Keratinocyte (primary cell): ENCODE data around the gene CACNA2D2. TPM values are rescaled to one million over a fixed set of nuclear protein-coding genes. Genes with fewer than 3 reads are reported as not detected.

Experiments
- DNase-seq: peaks from one replicate; pipeline ENCODE4 v3.0.0-alpha.2; 2011; ENCODE audit warnings: low read depth, missing footprints, low spot score
- FAIRE-seq: peaks from 2 replicates; lab custom pipeline; 2011; peaks lifted over from hg19 to GRCh38; lab: Jason Lieb, UNC
- H2AFZ ChIP-seq: 2 replicates; pipeline ENCODE4 v1.6.0; 2012; ENCODE audit warnings: low read length, control low read depth, inconsistent platforms; ENCODE audit not compliant: control insufficient read depth
- H3K27ac ChIP-seq: 2 replicates; pipeline ENCODE4 v1.5.1; 2011; ENCODE audit warnings: low read length; ENCODE audit not compliant: control insufficient read depth, insufficient read depth
- H3K27me3 ChIP-seq: 3 replicates; pipeline ENCODE4 v1.6.0; 2011; ENCODE audit warnings: low read length; ENCODE audit not compliant: control insufficient read depth, insufficient read depth; ENCODE audit errors: extremely low read depth
- H3K36me3 ChIP-seq, 2 experiments: 2 replicates in 1 of 2; 3 replicates in 1 of 2; pipeline ENCODE4 v1.5.1; 2011; ENCODE audit warnings: low read length in 2 of 2, mild to moderate bottlenecking in 1 of 2; ENCODE audit not compliant: control insufficient read depth in 2 of 2, insufficient read depth in 2 of 2; ENCODE audit errors: extremely low read depth in 1 of 2
- H3K4me1 ChIP-seq: 3 replicates; pipeline ENCODE4 v1.5.1; 2011; ENCODE audit warnings: low read length; ENCODE audit not compliant: control insufficient read depth, insufficient read depth; ENCODE audit errors: extremely low read depth
- H3K4me2 ChIP-seq: 3 replicates; pipeline ENCODE4 v1.6.0; 2011; ENCODE audit warnings: low read depth, low read length; ENCODE audit not compliant: control insufficient read depth, insufficient read depth; ENCODE audit errors: extremely low read depth
- H3K4me3 ChIP-seq, 3 experiments: fragments of 200-600 bp in 1 of 3; sonication (generic) in 1 of 3; 2 replicates in 2 of 3; 3 replicates in 1 of 3; pipeline ENCODE4 v1.5.1; 2011 to 2016; ENCODE audit warnings: low read length in 3 of 3, mild to moderate bottlenecking in 3 of 3, control low read depth in 2 of 3, inconsistent platforms in 1 of 3, low read depth in 1 of 3, mixed read lengths in 1 of 3, mixed run types in 1 of 3, moderate library complexity in 1 of 3; ENCODE audit not compliant: control insufficient read depth in 2 of 3, insufficient read depth in 2 of 3; ENCODE audit errors: extremely low read depth in 1 of 3
- H3K79me2 ChIP-seq: 2 replicates; pipeline ENCODE4 v1.6.0; 2012; ENCODE audit warnings: low read length; ENCODE audit not compliant: control insufficient read depth, insufficient read depth
- H3K9ac ChIP-seq: 3 replicates; pipeline ENCODE4 v1.6.0; 2011; ENCODE audit warnings: low read length; ENCODE audit not compliant: control insufficient read depth, insufficient read depth; ENCODE audit errors: extremely low read depth
- H3K9me1 ChIP-seq: 3 replicates; pipeline ENCODE4 v1.6.0; 2011; ENCODE audit warnings: low read length; ENCODE audit not compliant: control insufficient read depth, insufficient read depth; ENCODE audit errors: extremely low read depth
- H3K9me3 ChIP-seq: 2 replicates; pipeline ENCODE4 v1.5.1; 2012; ENCODE audit warnings: low read depth, low read length; ENCODE audit not compliant: control insufficient read depth
- H4K20me1 ChIP-seq: 3 replicates; pipeline ENCODE4 v1.6.0; 2011; ENCODE audit warnings: low read length; ENCODE audit not compliant: control insufficient read depth, insufficient read depth; ENCODE audit errors: extremely low read depth
- EZH2 ChIP-seq: IDR thresholded peaks from one replicate; pipeline ENCODE4 v1.6.1; 2012; ENCODE audit warnings: inconsistent platforms, mild to moderate bottlenecking, low read length, moderate library complexity
- dilution Hi-C: fragments of 300-500 bp; cut with MboI; formaldehyde crosslinking; loops from one replicate; pipeline ENCODE4 v1.7.0; 2020; ENCODE audit warnings: low sequenced_read_pairs; ENCODE audit not compliant: extremely low pct_ligation_motif_present
- polyA plus RNA-seq, 5 experiments: library from polyadenylated mRNA; depleted of rRNA in 3 of 5; stranded (reverse) in 3 of 5; stranded (forward) in 1 of 5; unstranded in 1 of 5; fragments of >200 nt; gene quantifications; 1 replicate in 1 of 5; 2 replicates in 3 of 5; 3 replicates in 1 of 5; pipeline versions ENCODE4 v1.2.1 to v1.2.3, GENCODE V29; 2011 to 2012; ENCODE audit warnings: missing spikeins in 2 of 5, low read depth in 1 of 5, low replicate concordance in 1 of 5
- TF ChIP-seq, protein P1 (sequence below), 3 experiments: IDR thresholded peaks in 1 of 3; conservative IDR thresholded peaks in 1 of 3; optimal IDR thresholded peaks in 1 of 3; 2 replicates in 2 of 3; 3 replicates in 1 of 3; pipeline versions ENCODE3 to v1.5.1; 2011; ENCODE audit warnings: low read length in 3 of 3, mild to moderate bottlenecking in 3 of 3, moderate library complexity in 2 of 3, control low read depth in 1 of 3, inconsistent platforms in 1 of 3; ENCODE audit not compliant: insufficient read depth in 2 of 3; ENCODE audit errors: extremely low read depth in 1 of 3

CACNA2D2 gene
- polyA plus RNA-seq, 1 donor (not counting 4 experiments of a cell fraction or from before 2014, with no cell fraction given), result 0.04 TPM

DNA sequence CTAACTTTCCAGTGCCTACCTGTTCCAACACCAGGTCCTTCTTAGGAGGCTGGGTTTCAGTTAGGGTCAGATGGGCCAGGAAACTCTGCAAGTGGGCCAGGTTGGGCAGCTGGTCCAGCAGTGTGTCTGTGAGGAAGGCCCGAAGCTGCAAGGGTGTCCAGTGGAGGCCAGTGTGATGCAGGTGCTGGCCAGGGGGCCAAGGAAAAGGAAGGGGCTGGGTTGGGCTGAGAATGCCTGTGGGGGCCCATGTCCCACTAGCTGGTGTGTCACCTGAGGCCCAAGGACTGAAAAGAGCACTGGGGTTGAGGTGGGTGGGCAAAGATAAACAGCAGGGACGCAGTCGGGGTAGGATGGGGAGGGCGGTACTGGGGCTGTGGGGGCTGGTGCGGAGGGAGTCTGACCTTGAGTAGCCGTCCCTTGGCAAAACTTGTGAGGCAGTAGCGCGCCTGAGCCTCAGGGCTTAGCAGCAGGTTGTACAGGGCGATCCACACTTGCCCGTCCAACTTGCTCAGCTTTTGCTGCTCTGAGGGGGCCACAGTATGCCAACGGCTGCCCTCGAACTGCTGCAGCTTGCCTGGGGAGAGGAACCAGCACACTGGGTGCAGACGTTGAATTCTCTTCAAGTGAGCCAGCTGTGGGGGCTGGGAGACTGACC is 161.3 kb downstream of the CACNA2D2 start:
- Histone ChIP-seq H3K4me1 (peaks cover 36% of the 10 kb centered on the region), H3K4me2 (no peak overlapping the region), H3K36me3 (no peaks in the 10 kb centered on the region), H3K4me3 (no peak overlapping the region), H2AFZ (no peak overlapping the region), H3K27ac (no peak overlapping the region), H4K20me1 (no peaks in the 10 kb centered on the region), H3K27me3 (no peaks in the 10 kb centered on the region), H3K79me2 (peaks cover 6% of the 10 kb centered on the region), H3K9me1 (no peaks in the 10 kb centered on the region), H3K9ac (no peak overlapping the region), H3K9me3 (no peaks in the 10 kb centered on the region)
- no peak for DNase-seq
- TF ChIP-seq EZH2, result no peak
- TF ChIP-seq, protein P1, sequence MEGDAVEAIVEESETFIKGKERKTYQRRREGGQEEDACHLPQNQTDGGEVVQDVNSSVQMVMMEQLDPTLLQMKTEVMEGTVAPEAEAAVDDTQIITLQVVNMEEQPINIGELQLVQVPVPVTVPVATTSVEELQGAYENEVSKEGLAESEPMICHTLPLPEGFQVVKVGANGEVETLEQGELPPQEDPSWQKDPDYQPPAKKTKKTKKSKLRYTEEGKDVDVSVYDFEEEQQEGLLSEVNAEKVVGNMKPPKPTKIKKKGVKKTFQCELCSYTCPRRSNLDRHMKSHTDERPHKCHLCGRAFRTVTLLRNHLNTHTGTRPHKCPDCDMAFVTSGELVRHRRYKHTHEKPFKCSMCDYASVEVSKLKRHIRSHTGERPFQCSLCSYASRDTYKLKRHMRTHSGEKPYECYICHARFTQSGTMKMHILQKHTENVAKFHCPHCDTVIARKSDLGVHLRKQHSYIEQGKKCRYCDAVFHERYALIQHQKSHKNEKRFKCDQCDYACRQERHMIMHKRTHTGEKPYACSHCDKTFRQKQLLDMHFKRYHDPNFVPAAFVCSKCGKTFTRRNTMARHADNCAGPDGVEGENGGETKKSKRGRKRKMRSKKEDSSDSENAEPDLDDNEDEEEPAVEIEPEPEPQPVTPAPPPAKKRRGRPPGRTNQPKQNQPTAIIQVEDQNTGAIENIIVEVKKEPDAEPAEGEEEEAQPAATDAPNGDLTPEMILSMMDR (optimal IDR thresholded peaks at IDR 0.05 in 1 of 3, IDR thresholded peaks at IDR 0.05 in 1 of 3, conservative IDR thresholded peaks at IDR 0.05 in 1 of 3; ENCODE audit: extremely low read depth in 1 of 3, insufficient read depth in 2 of 3, low read length in 3 of 3), result no peak
- dilution Hi-C loops, result no loop called here
- no peak for FAIRE-seq

DNA sequence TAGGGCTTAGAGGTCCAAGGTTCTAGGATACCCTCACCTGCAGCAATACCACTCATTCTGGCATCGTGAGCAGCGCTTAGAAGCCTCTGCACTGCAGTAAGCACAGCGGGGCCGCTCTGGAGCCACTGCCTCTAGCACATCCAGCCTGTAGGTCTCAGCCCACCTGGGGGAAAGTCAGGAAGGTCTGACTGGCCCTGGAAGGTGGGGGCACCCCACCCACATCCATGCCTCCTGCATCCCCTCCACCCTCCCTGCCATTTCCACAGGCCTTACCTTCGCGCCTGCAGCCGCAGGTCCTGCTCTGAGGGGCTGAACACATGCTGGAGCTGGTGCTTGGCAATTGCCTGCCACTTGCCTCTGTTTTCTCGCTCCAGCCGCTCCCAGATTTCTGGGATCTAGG is 161.9 kb downstream of the CACNA2D2 start:
- FAIRE-seq, result no peak
- DNase-seq, result no peak
- TF ChIP-seq, protein P1 (optimal IDR thresholded peaks at IDR 0.05 in 1 of 3, IDR thresholded peaks at IDR 0.05 in 1 of 3, conservative IDR thresholded peaks at IDR 0.05 in 1 of 3; ENCODE audit: extremely low read depth in 1 of 3, insufficient read depth in 2 of 3, low read length in 3 of 3), result no peak
- TF ChIP-seq EZH2, result no peak
- Histone ChIP-seq H3K27ac (no peak overlapping the region), H3K36me3 (no peaks in the 10 kb centered on the region), H3K79me2 (peaks cover 10% of the 10 kb centered on the region), H3K9ac (no peak overlapping the region), H2AFZ (no peak overlapping the region), H3K4me3 (no peak overlapping the region), H3K9me3 (no peaks in the 10 kb centered on the region), H3K4me1 (peaks cover 36% of the 10 kb centered on the region), H3K27me3 (no peaks in the 10 kb centered on the region), H3K4me2 (no peak overlapping the region), H3K9me1 (no peaks in the 10 kb centered on the region), H4K20me1 (no peaks in the 10 kb centered on the region)
- dilution Hi-C loops, result no loop called here
